ENCODE data around the gene HYOU1.

Gene HYOU1

GRCh38 chr11:119100246-119100970 is 43.4 kb upstream of the HYOU1 start:
- peak overlapping the region; percentile 85 to 87 for H3K4me3 ChIP-seq (replicated peaks in 1 of 2; ENCODE audit: low read depth in 2 of 2, low read length in 2 of 2)
- peak; percentile 59 to 75 for DNase-seq (ENCODE audit: low read depth in 2 of 2)
- peak; percentile 44 for TF ChIP-seq CTCF (IDR thresholded peaks at IDR 0.05; ENCODE audit: low read depth, low read length)

- H3K4me3 ChIP-seq (replicated peaks in 1 of 2; ENCODE audit: low read depth in 2 of 2, low read length in 2 of 2): no peak overlapping the region
- DNase-seq (ENCODE audit: low read depth in 2 of 2): no peak
- TF ChIP-seq CTCF (IDR thresholded peaks at IDR 0.05; ENCODE audit: low read depth, low read length): no peak
These were observed 42.7 kb upstream of the HYOU1 start for GRCh38 chr11:119099711-119100110.

- DNase-seq (ENCODE audit: low read depth in 2 of 2): peak; percentile 100
- no peak for TF ChIP-seq CTCF (IDR thresholded peaks at IDR 0.05; ENCODE audit: low read depth, low read length)
- peak overlapping the region; percentile 73 to 81 for H3K4me3 ChIP-seq (replicated peaks in 1 of 2; ENCODE audit: low read depth in 2 of 2, low read length in 2 of 2)
These were observed 38.3 kb upstream of the HYOU1 start for GRCh38 chr11:119095066-119095880.

GRCh38 chr11:119094816-119095065 is 37.7 kb upstream of the HYOU1 start:
- TF ChIP-seq CTCF (IDR thresholded peaks at IDR 0.05; ENCODE audit: low read depth, low read length): peak; percentile 72
- peak; percentile 86 to 89 for DNase-seq (ENCODE audit: low read depth in 2 of 2)
- peak overlapping the region; percentile 73 to 81 for H3K4me3 ChIP-seq (replicated peaks in 1 of 2; ENCODE audit: low read depth in 2 of 2, low read length in 2 of 2)

GRCh38 chr11:119093942-119094815 is 37.2 kb upstream of the HYOU1 start:
- H3K4me3 ChIP-seq (replicated peaks in 1 of 2; ENCODE audit: low read depth in 2 of 2, low read length in 2 of 2): peak overlapping the region; percentile 73 to 81

More at GRCh38 chr11:119093942-119094815, 37.2 kb upstream of the HYOU1 start:
- no peak for TF ChIP-seq CTCF (IDR thresholded peaks at IDR 0.05; ENCODE audit: low read depth, low read length)
- DNase-seq (ENCODE audit: low read depth in 2 of 2): peak; percentile 44 to 58
